HG02870 (cell line): ENCODE measurements around the gene ABCA13.

ENCODE experiments used
- ATAC-seq: cut with Tn5 transposase; IDR thresholded peaks from one replicate; pipeline ENCODE4 v1.9.1; 2021; ENCODE audit warnings: mild to moderate bottlenecking, moderate library complexity; ENCODE audit not compliant: unreplicated experiment

Gene ABCA13

GRCh38 chr7:48292949-48293348 is 121.7 kb downstream of the ABCA13 start:
- no peak for ATAC-seq

- ATAC-seq, result no peak
These were observed 124.2 kb downstream of the ABCA13 start for GRCh38 chr7:48295296-48295971.

GRCh38 chr7:48296966-48297365 is 125.7 kb downstream of the ABCA13 start:
- no peak for ATAC-seq

GRCh38 chr7:48298779-48299178 is 127.5 kb downstream of the ABCA13 start:
- peak; percentile 73 for ATAC-seq

- ATAC-seq, result peak; percentile 82
These were observed 128.4 kb downstream of the ABCA13 start for GRCh38 chr7:48299580-48300169.

GRCh38 chr7:48300301-48300700 is 129.0 kb downstream of the ABCA13 start:
- ATAC-seq, result no peak

GRCh38 chr7:48301201-48301600 is 129.9 kb downstream of the ABCA13 start:
- no peak for ATAC-seq

GRCh38 chr7:48304641-48305040 is 133.4 kb downstream of the ABCA13 start:
- ATAC-seq, result no peak

GRCh38 chr7:48305661-48306060 is 134.4 kb downstream of the ABCA13 start:
- ATAC-seq, result no peak

- ATAC-seq, result no peak
These were observed 135.9 kb downstream of the ABCA13 start for GRCh38 chr7:48307041-48307714.

GRCh38 chr7:48309720-48310119 is 138.5 kb downstream of the ABCA13 start:
- no peak for ATAC-seq

GRCh38 chr7:48311464-48312100 is 140.3 kb downstream of the ABCA13 start:
- ATAC-seq, result no peak

- ATAC-seq, result no peak
These were observed 140.9 kb downstream of the ABCA13 start for GRCh38 chr7:48312151-48312550.

GRCh38 chr7:48316768-48317167 is 145.5 kb downstream of the ABCA13 start:
- ATAC-seq, result no peak

- no peak for ATAC-seq
These were observed 146.1 kb downstream of the ABCA13 start for GRCh38 chr7:48317360-48317759.

- ATAC-seq, result no peak
These were observed 150.2 kb downstream of the ABCA13 start for GRCh38 chr7:48321319-48322010.

GRCh38 chr7:48337012-48337621 is 165.9 kb downstream of the ABCA13 start:
- ATAC-seq, result no peak

GRCh38 chr7:48337781-48338180 is 166.5 kb downstream of the ABCA13 start:
- ATAC-seq, result no peak

- no peak for ATAC-seq
These were observed 176.1 kb downstream of the ABCA13 start for GRCh38 chr7:48347230-48347825.

GRCh38 chr7:48350515-48350914 is 179.3 kb downstream of the ABCA13 start:
- no peak for ATAC-seq
